OCI-LY3 (cell line): ENCODE results near the gene ADGRD1.

Experiments
- H2AFZ ChIP-seq: fragments of 200-600, 300-600 bp; shearing (Covaris generic); 2 replicates; pipeline ENCODE4 v1.6.0; 2014; ENCODE audit warnings: antibody characterized with exemption, low read depth, low read length
- H3K27ac ChIP-seq: fragments of 200-600, 300-600 bp; sonication (generic); 2 replicates; pipeline ENCODE4 v1.5.1; 2014; ENCODE audit warnings: mild to moderate bottlenecking, low read length, moderate library complexity, mixed read lengths
- H3K27me3 ChIP-seq: fragments of 200-600, 300-600 bp; sonication (generic); 2 replicates; pipeline ENCODE4 v1.6.1; 2014; ENCODE audit warnings: low read depth, low read length, mixed read lengths
- H3K36me3 ChIP-seq: fragments of 200-600, 300-600 bp; sonication (generic); replicated peaks from 2 replicates; pipeline ENCODE3; 2014; ENCODE audit warnings: low read depth, low read length, mixed read lengths
- H3K4me1 ChIP-seq: fragments of 300-600, 200-600 bp; sonication (generic); 2 replicates; pipeline ENCODE4 v1.6.1; 2014; ENCODE audit warnings: low read length, mixed read lengths
- H3K4me2 ChIP-seq: fragments of 200-600, 300-600 bp; sonication (generic); 2 replicates; pipeline ENCODE4 v1.6.1; 2014; ENCODE audit warnings: low read length, mixed read lengths
- H3K4me3 ChIP-seq: fragments of 300-600, 200-600 bp; sonication (generic); 2 replicates; pipeline ENCODE4 v1.5.1; 2014; ENCODE audit warnings: antibody characterized with exemption, mild to moderate bottlenecking, low read length, moderate library complexity
- H3K79me2 ChIP-seq: fragments of 300-600, 200-600 bp; shearing (Covaris generic); 2 replicates; pipeline ENCODE4 v1.6.1; 2014; ENCODE audit warnings: mild to moderate bottlenecking, low read length, mixed read lengths
- H3K9ac ChIP-seq: fragments of 300-600, 200-600 bp; shearing (Covaris generic); 2 replicates; pipeline ENCODE4 v1.6.0; 2014; ENCODE audit warnings: mild to moderate bottlenecking, low read length, moderate library complexity
- H3K9me3 ChIP-seq: fragments of 200-600, 300-600 bp; shearing (Covaris generic); 2 replicates; pipeline ENCODE4 v1.6.1; 2014; ENCODE audit warnings: low read length, mixed read lengths; ENCODE audit not compliant: insufficient read depth
- H4K20me1 ChIP-seq: fragments of 200-600, 300-600 bp; sonication (generic); 2 replicates; pipeline ENCODE4 v1.6.1; 2016; ENCODE audit warnings: low read length, mixed read lengths; ENCODE audit not compliant: insufficient read depth
- EZH2phosphoT487 ChIP-seq: fragments of 200-600 bp; shearing (Covaris generic); IDR thresholded peaks from 2 replicates; pipeline ENCODE4 v1.6.1; 2018; ENCODE audit warnings: antibody characterized with exemption, mixed run types, low read depth
- TF ChIP-seq, protein P1 (sequence below): fragments of 200-600, 300-600 bp; sonication (generic); IDR thresholded peaks from 2 replicates; pipeline ENCODE4 v1.5.1; 2014; ENCODE audit warnings: antibody characterized with exemption, low read length, low read depth

ADGRD1 gene

DNA sequence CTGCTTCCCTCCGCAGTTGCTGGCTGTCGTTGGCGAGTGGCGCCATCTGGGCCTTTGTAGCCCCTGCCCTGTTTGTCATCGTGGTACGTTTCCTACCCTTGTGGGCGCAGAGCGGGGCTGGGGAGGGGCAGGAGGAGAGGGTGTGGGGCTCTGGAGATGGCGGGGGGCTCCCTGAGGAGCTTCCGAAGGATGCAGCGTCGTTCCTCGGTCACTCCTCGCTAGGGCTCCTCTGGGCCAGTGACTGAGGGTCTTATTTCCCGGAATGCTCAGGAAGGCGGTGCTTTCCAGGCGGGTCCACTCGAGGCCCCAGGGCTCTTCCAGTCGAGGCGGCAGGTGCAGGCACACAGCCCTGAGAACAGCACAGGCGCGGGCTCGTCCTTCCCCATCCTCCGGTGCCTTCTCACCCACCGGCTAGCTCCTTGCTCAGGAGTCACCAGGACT lies 167.1 kb downstream of the ADGRD1 start:
- Histone ChIP-seq H3K27me3 (no peaks in the 10 kb centered on the region), H3K36me3 (no peaks in the 10 kb centered on the region), H2AFZ (no peak overlapping the region), H4K20me1 (no peaks in the 10 kb centered on the region), H3K9ac (no peak overlapping the region), H3K9me3 (no peaks in the 10 kb centered on the region), H3K79me2 (no peaks in the 10 kb centered on the region), H3K4me3 (no peak overlapping the region), H3K4me2 (no peak overlapping the region), H3K4me1 (no peaks in the 10 kb centered on the region), H3K27ac (no peak overlapping the region)
- TF ChIP-seq, protein P1, sequence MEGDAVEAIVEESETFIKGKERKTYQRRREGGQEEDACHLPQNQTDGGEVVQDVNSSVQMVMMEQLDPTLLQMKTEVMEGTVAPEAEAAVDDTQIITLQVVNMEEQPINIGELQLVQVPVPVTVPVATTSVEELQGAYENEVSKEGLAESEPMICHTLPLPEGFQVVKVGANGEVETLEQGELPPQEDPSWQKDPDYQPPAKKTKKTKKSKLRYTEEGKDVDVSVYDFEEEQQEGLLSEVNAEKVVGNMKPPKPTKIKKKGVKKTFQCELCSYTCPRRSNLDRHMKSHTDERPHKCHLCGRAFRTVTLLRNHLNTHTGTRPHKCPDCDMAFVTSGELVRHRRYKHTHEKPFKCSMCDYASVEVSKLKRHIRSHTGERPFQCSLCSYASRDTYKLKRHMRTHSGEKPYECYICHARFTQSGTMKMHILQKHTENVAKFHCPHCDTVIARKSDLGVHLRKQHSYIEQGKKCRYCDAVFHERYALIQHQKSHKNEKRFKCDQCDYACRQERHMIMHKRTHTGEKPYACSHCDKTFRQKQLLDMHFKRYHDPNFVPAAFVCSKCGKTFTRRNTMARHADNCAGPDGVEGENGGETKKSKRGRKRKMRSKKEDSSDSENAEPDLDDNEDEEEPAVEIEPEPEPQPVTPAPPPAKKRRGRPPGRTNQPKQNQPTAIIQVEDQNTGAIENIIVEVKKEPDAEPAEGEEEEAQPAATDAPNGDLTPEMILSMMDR = no peak
- TF ChIP-seq EZH2phosphoT487 = no peak

DNA sequence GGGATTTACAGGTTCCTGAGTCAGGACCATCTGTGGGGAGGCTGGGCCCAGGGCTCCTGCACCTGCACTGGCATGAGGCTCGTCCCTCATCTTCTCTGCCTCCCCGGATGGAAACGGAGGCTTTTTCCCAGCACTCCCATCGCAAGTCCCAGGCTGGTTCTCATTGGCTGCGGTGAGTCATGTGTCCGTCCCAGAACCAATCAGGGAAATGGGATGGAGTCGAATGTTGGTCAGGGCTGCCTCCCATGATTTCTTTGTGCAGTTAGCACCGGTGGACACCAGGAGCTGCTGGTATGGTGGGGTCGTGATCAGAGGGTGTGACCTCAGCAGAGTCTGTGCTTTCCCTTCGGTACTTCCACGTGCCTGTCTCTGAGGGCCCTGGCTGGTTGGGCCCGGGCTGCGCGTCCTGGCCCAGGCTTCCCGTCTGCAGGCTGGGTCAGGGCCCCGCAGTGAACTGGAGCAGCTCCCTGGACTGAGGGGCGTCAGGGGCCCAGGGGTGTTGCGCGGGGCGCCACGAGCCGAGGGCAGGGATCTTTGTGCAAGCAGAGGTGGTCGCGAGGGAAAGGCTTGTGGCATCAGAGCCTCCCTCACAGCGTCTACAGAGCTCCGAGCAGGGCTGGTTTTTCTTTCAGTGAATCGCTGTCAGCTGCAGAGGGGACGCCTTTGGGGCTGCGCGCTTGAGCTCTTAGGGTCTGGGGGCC lies 168.1 kb downstream of the ADGRD1 start:
- Histone ChIP-seq H4K20me1 (no peaks in the 10 kb centered on the region), H3K9me3 (no peaks in the 10 kb centered on the region), H3K4me2 (no peak overlapping the region), H3K4me3 (no peak overlapping the region), H2AFZ (no peak overlapping the region), H3K4me1 (no peaks in the 10 kb centered on the region), H3K36me3 (no peaks in the 10 kb centered on the region), H3K27me3 (no peaks in the 10 kb centered on the region), H3K79me2 (no peaks in the 10 kb centered on the region), H3K9ac (no peak overlapping the region), H3K27ac (no peak overlapping the region)
- TF ChIP-seq, protein P1 = no peak
- TF ChIP-seq EZH2phosphoT487 = no peak

DNA sequence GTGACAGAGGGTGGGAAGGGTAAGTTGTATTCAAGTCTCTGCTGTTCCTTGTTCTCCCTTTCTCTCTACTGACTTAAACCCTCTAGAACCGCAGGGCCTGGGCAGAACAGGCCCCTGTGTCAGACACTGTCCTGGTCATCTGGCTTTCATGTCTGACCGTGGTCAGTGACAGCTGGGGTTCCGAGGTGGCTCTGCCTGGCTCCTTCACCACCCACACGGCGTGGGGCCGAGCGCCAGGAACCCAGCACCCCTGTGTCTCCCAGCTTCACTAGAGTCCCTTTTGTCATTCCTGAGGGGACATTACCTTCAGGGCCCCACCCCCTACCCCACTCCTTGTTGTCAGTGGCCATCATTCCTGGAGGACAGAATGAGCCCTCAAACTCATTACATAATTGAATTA lies 168.9 kb downstream of the ADGRD1 start:
- no peaks in the 10 kb centered on the region for H3K79me2 ChIP-seq
- H3K4me3 ChIP-seq = no peak overlapping the region
- no peaks in the 10 kb centered on the region for H3K9me3 ChIP-seq
- H4K20me1 ChIP-seq = no peaks in the 10 kb centered on the region
- H2AFZ ChIP-seq = no peak overlapping the region
- no peaks in the 10 kb centered on the region for H3K27me3 ChIP-seq
- no peak overlapping the region for H3K9ac ChIP-seq
- TF ChIP-seq, protein P1 = no peak
- TF ChIP-seq EZH2phosphoT487 = no peak
- H3K4me1 ChIP-seq = no peaks in the 10 kb centered on the region
- no peaks in the 10 kb centered on the region for H3K36me3 ChIP-seq
- no peak overlapping the region for H3K27ac ChIP-seq
- H3K4me2 ChIP-seq = no peak overlapping the region

DNA sequence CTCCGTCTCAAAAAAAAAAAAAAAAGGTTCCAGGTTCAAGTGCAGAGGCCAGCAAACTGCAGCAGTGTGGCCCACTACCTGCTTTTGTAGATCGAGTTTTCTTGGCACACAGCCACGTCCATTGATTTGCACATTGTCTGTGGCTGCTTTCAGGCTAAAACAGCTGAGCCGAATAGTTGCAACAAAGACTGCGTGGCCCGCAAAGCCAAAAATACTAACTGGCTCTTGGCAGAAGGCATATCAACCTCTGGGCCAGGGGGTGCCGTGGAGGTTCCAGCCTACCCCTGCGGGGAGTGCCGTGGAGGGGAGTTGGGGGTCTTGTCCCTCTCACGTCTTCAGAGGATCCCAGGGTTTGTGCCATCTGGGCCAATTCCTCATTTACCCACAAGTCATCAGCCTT lies 170.1 kb downstream of the ADGRD1 start:
- H3K4me1 ChIP-seq = no peaks in the 10 kb centered on the region
- no peak for TF ChIP-seq EZH2phosphoT487
- TF ChIP-seq, protein P1 = no peak
- no peaks in the 10 kb centered on the region for H3K79me2 ChIP-seq
- no peaks in the 10 kb centered on the region for H3K36me3 ChIP-seq
- H3K27ac ChIP-seq = no peak overlapping the region
- no peak overlapping the region for H3K9ac ChIP-seq
- no peaks in the 10 kb centered on the region for H3K27me3 ChIP-seq
- no peaks in the 10 kb centered on the region for H4K20me1 ChIP-seq
- H3K9me3 ChIP-seq = no peaks in the 10 kb centered on the region
- no peak overlapping the region for H3K4me2 ChIP-seq
- no peak overlapping the region for H2AFZ ChIP-seq
- no peak overlapping the region for H3K4me3 ChIP-seq
